HuH-7.5 (cell line): Measurements from ENCODE around the gene GSTM5.
"Not testable (repeated sequence)": the region's sequence is repeated elsewhere in the genome, so short reads cannot be mapped to it uniquely, and the experiment has no call there.

Experiments
- DNase-seq: peaks from one replicate; pipeline ENCODE4 v3.0.0; 2011; ENCODE audit warnings: low spot score

GSTM5 gene

DNA sequence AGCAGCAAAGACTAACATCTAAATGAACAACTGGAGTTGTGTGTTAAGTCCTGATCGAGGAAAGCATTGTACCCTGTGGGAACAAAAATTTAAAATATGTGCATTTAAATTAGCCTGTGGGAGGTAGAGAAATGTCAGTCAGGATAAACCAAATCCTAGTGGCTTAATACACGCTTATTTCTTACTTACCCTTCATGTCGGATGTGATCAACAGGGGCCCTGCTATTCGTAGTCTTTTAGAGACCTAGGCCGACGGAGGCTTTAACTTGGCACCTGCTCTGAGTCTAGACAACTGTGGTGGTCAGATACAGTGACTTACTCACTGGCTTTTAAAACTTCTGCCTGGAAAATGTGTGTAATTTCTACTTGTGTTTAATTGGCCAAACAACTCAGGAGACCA, 18.6 kb downstream of the GSTM5 start:
- no peak for DNase-seq

DNA sequence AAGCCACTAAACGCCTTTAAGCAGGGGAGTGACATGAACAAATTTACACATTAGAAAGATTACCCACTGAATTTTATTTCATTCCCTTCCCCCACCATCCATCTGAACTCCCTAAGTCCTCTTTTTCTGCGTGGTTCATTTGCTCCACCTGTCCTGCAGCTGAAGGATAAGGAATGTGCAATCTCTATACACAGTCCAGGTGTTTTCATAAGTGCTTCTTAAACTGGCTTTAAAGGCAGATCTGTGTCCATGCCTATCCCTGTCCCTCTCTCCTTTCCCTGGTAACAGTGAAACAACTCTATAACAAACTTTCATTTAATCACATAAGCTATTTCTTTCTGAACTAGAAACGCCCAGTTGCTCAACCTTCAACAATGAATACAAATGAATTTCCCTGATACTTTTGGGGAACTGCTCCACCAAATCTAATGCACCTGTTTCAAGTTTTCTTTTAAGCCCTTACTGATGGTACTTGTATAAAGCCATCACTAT, 20.4 kb downstream of the GSTM5 start:
- no peak for DNase-seq

DNA sequence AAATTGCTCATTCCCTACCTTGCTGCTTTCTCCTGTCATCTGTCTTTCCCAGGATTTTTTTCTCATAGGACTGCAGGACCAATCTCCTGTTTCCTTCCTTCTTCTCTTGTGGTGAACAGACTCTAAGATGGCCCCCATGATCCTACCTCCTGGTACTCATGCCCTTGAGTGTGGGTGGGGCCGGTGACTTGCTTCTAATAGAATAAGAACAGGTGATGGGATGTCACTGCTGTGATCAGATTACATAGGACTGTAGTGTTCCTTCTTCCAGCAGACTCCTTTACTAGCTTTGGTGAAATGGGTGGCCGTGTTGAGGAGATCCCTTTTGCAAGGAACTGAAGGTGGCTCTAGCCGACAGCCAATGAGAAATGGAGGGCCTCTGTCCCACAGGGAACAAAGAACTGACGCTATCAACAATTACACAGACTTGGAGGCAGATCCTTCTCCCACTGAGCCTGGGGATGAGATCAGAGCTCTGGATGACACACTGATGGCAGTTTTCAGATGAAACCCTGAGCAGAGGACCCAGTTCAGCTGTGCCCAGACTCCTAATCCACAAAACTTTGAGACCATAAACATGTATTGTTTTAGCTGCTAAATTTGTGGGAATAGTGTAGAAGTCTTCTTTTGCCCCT, 21.3 kb downstream of the GSTM5 start:
- DNase-seq = no peak

DNA sequence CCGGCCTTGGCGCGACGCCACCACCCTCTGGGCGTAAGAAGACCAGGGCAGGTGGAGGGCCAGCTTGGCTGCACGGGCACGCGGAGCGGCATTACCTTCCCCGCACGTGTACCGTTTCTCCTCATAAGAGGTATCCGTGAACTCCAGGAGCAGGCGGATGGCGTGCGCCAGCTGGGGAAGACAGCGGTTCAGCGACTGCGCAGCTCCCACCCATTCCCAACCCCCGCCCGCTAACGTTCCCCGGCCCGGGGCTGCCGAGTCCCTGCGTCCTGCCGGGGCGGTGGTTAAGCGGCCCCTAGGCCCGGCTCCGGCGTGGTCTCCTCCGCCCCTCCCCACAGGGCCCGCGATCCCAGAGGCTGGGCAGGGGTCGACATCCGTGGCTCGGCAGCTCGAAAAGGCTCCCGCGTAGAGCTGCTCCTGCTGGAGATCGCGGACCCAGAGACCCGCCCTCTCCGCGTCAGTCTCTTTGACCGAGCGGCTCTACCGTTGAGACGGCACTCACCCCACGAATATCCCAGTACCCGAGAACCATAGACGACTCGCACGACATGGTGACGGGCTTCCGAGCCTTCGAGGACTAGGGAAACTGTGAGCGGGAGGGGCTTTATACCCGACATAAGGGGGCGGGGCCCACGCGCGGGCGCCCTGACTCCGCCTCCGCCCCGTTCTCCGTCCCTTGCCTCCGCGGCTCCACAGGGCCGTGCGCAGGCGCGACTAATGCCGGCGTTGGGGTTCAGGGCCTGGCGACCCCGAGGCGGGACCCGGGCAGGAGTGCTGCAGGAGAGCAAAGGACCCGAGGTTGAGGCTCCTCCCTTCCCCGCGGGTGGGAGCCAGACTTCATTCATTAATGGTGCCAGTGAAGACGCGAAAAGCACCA, 27.9 kb downstream of the GSTM5 start:
- DNase-seq = peak; percentile 78

DNA sequence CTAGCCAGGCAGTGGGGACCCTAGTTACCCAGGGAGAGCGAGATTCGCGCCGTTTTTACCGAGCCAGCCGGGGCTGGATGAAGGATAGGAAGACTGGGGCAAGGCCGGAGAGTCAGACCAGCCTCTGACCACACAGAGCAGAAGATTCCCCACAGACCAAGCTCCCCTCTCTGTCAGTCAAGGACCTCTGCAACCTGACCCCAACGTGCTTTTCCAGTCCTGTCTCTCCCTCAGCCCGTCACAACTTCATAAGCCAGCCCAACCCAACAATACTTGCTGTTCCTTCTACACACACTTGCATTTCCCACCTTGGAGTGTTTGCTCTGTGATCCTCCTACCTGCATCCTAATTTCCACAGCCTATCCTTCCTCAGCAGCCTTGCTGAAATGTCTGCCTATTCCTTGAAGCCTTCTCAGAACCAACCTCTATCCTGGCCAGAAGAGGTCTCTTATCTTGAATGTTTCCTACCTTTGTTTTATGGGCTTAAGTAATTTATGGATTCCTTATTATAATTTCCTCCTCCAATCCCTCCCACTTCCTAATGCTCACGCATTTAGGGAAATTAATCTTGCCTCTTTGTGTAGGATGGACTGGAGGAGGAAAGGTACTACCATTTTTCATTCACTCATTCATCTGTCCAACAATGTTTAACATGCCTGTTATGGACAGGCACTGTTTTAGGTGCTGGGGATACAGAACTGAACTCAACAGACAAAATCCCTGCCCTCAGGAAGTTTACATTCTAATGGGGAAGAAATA, 28.7 kb downstream of the GSTM5 start, which contains the start of gene GSTM3:
Gene GSTM3 (minus strand): TSS at position 424 of the 759 bp plus-strand sequence. CDS start 751 bp downstream, outside the sequence.
- DNase-seq = no peak

DNA sequence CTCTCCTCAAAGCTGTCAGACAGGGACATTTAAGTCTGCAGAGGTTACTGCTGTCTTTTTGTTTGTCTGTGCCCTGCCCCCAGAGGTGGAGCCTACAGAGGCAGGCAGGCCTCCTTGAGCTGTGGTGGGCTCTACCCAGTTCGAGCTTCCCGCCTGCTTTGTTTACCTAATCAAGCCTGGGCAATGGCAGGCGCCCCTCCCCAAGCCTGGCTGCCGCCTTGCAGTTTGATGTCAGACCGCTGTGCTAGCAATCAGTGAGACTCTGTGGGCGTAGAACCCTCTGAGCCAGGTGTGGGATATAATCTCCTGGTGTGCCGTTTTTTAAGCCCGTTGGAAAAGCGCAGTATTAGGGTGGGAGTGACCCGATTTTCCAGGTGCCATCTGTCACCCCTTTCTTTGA, 36.3 kb downstream of the GSTM5 start:
- not testable (repeated sequence) for DNase-seq

DNA sequence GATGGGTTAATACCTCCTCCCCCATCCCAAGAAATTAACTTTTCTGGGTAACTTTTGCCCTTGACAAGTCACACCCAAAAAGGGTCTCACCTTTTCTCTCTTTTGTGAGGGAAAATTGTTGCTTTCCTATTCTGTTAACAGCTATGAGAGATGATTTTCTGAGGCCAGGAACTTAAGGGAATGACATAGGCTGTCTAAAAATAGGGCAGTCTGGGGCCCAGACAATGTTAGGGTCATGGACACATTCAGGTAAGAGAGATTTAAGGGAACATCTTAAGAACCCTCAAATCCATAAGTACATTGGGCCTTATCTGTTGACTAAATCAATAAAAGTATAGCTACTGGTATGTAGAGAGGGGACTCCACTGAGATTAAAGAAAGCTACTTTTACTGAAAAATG, 37.2 kb downstream of the GSTM5 start:
- no peak for DNase-seq

DNA sequence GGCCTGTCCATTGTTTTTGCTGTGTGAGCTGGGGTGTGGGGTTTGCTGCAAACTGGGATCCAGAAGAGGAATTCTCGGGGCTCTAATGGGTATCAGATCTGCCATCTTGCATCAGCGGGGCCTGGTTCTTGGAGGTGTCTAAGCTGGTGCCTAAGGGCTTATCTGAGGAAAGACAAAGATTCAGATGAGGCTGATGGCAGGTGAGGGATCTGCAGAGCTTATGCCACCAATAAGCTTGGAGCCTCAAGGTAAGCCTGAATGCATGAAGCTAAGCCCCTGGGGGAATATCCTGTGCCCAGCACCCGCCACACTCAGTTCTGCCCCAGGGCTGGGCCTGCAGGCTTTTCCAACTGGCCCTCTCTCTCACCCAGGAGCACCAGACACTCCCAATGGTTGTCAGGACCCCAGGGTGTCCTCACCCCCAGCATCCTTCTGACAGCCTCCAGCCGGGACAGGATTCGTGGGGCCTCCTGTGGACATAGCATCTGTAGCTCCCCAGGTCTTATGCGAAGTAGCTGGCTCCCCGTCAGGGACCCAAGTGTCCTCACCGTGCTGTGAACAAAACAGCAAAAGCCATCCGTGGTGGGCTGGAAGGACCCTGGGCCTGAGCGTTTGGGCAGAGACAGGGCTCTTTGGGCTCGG, 38.3 kb downstream of the GSTM5 start:
- DNase-seq = no peak

DNA sequence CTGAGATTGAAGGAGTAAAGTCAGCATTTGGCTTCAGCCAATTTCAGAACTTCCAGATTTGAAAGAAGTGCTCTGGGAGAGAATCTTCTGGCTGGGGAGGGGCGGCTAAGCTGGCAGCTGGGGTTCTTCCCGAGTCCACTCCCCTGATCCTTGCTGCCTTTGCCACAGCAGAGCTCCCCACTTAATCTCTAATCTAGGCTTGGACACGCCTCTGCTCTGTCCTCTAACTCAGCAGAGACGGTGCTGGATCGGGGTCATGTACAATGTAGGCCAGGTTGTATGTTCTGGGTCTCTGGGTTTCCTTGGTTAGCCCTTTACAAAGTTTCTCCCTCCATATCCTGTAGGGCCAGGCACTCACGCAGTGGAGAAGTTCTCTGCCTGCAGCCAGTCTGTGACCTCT, 38.9 kb downstream of the GSTM5 start:
- no peak for DNase-seq

DNA sequence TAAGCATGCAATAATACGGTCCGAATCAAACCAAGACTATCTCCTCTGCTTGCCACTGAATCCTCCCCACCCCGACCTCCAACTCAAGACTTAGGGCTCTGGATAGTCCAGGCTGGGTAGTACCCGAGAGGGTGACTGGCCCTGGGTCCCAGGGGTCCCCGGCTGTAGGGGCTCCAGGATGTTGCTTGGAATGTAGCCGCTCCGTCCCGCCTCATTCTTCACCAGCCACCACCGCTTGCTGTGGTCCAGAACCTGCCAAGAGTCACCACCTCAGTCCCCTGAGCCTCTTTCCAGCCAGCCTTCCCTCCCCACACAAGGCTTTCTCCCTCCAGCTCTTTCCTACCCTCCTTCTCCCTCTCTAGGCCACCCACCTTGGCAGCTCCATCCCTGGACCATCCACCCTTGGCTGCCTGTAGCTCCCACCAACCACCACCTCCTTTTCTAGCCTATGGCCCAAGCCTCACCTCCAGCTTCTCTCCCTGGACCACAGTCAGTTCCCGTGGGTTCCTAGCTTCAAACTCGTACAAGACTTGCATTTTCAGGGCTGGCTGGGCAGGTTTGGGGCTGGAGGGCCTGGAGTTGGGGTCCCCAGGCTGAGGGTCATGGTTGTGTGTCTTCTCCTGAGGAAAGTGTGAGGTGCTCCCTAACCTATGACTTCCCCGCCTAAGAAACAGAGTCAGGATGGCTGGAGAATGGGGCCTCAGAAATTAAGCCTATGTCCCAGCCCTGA, 39.6 kb downstream of the GSTM5 start:
- DNase-seq = no peak

DNA sequence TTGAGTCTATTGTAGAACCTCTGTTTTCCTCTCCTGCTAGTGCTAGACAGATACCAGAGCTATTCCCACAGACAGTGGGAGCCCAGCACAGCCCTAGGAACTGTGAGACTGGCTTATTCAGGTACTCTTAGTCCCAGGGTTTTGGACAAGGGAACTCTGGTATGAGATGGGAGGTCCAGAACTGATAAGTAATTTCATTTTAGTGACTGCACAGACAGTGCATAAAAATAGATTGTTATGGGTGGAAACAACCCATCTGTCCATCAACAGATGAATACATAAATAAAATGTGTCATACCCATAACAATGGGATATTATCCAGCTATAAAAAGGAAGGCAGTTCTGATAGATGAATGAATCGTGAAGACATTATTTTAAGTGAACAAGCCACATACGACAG, 42.7 kb downstream of the GSTM5 start:
- no peak for DNase-seq

DNA sequence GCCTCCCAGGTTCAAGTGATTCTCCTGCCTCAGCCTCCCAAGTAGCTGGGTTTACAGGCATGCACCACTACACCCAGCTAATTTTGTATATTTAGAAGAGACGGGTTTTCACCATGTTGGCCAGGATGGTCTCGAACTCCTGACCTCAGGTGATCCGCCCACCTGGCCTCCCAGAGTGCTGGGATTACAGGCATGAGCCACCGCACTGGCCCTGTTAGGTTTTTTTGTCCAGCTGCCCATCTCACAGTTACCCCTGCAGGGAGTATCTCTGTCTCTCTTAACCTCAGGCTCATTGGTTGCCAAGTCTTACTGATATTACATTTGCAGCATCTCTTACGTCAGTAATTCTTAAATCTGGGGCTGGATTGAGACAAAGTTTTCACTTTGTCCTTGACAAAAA, 44.3 kb downstream of the GSTM5 start:
- DNase-seq = not testable (repeated sequence)

DNA sequence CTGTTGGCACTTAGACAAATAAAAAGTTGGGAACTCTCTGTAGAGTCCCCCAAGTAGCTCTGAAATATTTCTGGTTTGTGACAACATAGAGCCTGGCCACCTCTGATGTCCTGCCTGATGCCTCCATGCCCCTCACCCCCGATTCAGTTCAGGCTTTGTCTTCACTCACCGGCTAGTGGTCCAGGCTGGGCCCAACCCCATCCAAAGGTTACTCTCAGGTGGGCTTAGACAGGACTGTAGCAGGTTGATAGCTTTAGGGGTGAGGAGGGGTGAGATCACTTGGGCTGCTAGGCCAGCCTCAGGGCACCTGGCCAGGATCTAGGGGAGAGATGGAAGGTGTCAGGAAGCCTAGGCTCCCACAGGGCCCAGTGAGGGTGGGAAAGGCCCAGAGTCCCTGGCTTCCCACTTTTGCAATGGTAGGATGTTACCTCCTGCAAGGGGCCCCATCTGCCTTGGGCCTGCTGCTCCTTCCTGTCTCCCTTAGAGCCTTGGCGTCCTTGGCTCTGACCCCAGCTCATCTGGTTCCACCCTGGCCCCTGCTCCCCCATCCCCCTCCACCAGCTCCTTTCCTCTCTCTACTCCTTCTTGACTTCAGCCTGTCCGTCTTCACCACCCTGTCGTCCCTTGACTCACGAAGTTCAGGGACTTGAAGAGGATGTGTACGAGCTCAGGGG, 44.9 kb downstream of the GSTM5 start:
- DNase-seq = no peak

DNA sequence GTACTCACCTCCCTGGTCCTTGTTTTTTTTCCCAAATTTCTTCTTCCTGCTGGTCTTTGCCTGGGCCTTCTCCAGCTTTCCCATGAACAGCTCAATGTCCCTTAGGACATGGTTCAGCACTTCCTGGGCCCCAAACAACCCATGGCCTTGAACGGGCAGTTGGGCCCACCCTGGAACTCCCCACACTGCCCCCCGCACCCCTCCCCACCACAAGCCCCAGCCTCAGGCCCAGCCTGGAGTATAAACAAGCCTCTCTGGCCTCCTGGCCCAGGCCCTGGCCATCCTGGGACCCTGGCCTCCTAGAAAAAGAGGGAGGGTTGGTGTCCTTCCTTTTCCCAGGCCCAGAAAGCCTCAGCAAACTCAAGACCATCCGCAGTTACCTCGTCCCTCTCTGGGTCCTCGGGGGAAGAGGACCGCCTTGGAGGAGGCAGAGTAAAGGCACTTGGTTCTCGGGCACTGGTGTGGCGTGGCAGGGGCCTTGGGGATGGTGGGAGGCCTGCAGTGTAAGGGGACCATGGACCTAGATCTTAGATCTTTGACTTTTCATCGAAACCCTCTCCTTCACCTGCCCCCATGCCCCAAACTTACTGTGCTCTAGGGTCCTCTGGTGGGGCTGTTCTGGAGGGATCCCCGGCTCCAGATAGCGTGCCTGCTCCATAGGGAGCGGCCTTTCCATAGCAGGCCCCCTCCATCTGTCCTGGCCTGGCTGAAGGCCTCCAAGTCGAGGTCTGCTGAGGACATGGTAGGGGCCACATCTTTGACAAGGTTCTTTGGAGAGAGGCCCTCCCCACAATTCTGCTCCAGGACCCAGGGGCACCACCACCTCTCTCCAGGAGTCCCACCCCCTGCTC, 46.1 kb downstream of the GSTM5 start:
- DNase-seq = no peak

DNA sequence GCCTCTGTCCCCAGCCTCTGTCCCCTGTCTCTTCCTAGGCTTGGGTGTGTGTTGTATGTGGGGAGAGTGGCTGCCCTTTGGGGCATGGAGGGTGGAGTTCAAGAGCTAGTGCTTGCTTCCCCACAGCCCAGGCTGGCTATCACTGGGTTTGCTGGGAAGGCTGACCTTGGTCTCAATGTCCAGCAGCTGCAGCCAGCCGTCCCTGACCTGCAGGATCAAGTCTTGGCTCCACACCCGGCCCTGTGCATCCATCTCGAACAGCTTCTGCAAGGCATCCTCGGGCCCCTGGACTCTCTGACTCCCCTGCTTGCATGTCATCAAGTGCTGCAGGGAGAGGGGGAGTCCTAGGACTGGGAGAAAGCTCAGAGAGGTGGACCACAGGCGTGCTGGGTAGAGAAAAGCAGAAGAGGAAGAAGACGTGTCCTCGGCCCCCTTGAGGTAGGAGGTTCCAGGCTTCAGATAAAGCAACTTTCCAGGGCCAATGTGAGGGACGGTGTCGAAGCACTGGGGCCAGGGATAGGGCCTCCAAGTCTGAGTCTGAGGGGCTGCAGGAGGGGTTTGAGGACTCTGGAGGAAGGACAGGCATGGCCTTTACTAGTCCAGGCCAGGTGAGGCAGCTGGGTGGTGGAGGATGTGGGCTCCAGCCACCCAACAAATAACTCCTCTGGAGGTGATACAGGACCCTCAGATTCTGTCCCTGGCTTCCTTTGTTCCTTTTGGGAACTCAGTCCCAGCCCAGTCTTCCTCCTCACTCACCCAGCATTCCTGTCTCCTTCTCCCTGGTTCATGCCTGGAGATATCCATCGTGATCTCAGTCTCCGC, 47.7 kb downstream of the GSTM5 start:
- DNase-seq = no peak

DNA sequence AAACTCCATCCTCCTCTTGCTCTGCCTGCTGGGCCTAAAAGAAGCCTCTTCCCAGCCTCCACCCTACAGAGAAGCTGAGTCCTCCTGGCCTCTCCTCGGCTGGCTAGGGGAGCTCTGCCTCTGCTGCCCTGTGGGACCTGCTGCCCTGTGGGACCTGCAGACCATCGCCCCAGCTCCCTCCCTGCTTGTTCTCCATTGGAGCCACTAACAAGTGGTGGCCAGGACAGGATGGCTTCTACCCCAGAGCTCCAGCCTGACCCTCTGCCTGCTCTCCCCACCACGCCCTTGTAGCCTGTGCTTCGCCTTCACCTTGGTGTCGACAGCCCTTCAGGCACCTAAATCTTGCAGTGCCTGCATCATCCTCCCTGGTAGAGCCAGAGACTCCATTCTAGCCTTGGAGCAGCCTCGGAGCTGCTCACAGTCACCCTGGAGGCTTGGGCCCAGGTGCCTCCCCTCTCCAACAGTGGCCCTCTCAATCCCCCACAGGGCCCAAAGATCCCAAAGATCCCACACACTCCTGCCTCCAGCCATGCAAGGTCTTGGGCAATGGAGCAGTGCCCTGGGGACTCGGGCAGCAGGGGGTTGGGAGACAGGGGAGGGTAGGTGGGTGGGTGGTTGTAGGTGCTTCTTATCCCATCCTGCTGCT, 48.7 kb downstream of the GSTM5 start:
- no peak for DNase-seq

DNA sequence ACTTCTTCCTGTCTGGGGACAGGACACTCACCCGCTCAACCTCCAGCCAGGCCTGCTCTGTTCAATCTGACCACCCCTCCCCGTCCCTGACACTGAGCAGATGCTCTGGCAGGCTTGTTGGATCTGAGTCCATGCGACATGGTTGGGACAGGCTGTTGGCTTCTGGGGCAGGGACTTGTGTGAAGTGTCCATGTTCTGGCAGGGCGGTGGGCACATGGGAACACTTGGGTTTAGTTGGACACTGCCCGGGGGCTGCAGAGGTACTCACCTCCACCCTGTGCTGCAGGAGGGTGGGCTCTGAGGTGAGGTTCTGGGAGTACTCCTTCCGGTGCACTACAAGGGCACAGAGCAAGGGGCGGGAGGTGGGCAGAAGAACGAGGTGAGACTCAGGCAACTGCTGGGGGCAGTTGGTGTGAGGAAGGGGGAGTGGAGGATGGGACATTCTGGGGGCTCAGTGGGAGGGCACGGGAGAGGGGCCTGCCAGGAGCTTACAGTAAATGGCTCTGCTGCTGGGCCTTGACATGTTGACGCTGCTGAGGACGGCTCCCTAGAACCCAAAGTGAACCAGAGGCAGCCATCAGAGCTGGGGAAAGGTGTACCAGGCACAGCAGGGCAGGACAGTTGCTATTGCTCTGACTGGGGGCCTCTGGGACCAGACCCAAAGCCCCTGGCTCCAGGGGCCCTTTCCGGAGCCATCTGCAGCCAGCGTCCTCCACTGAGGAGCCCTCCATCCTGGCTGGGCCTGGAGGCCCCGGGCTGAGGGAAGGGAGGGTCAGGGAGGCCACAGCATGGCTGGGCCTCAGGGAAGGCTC, 49.4 kb downstream of the GSTM5 start:
- no peak for DNase-seq
